ENCODE data around the gene SHF. TPM values are rescaled to one million over a fixed set of nuclear protein-coding genes. Genes with fewer than 3 reads are reported as not detected.

SHF gene
- total and polyA plus RNA-seq, 2 donors (not counting 1 experiment from before 2014, with no cell fraction given) = 0.85 to 3.3 TPM

- no peaks in the 10 kb centered on the region for H3K4me1 ChIP-seq (ENCODE audit: control insufficient read depth, extremely low read depth, insufficient read depth, low read length)
- H4K20me1 ChIP-seq (ENCODE audit: control insufficient read depth, extremely low read depth, insufficient read depth, low read length) = no peaks in the 10 kb centered on the region
- no peak overlapping the region for H3K4me3 ChIP-seq (replicated peaks in 1 of 4; ENCODE audit: control extremely low read depth in 1 of 4, insufficient read depth in 1 of 4, low read depth in 3 of 4, low read length in 4 of 4)
- H3K27me3 ChIP-seq (ENCODE audit: control insufficient read depth, insufficient read depth, low read length) = peaks cover 16% of the 10 kb centered on the region
- H3K79me2 ChIP-seq (ENCODE audit: control insufficient read depth, insufficient read depth, low read length) = no peaks in the 10 kb centered on the region
- H3K4me2 ChIP-seq (ENCODE audit: extremely low read depth, insufficient read depth, low read length) = no peak overlapping the region
- DNase-seq (ENCODE audit: low read depth in 2 of 2) = no peak
- H3K9me3 ChIP-seq (ENCODE audit: control insufficient read depth, insufficient read depth, low read depth, low read length) = no peaks in the 10 kb centered on the region
- H3K27ac ChIP-seq (ENCODE audit: insufficient read depth, low read length) = no peak overlapping the region
- TF ChIP-seq EZH2 (IDR thresholded peaks at IDR 0.05; ENCODE audit: low read length, missing control alignments) = no peak
- TF ChIP-seq CTCF (conservative IDR thresholded peaks at IDR 0.05 in 1 of 2, IDR thresholded peaks at IDR 0.05 in 1 of 2; ENCODE audit: low read depth in 1 of 2, low read length in 2 of 2) = no peak
- no peak overlapping the region for H3K9ac ChIP-seq (ENCODE audit: insufficient read depth, low read length)
- no peaks in the 10 kb centered on the region for H3K36me3 ChIP-seq (ENCODE audit: control insufficient read depth, insufficient read depth, low read length)
- H2AFZ ChIP-seq (ENCODE audit: low read length) = no peak overlapping the region
Observed at GRCh38 chr15:45185069-45185779, 2.5 kb downstream of the SHF start.

GRCh38 chr15:45184562-45185041, 3.2 kb downstream of the SHF start:
- H3K4me2 ChIP-seq (ENCODE audit: extremely low read depth, insufficient read depth, low read length) = no peak overlapping the region
- TF ChIP-seq EZH2 (IDR thresholded peaks at IDR 0.05; ENCODE audit: low read length, missing control alignments) = no peak
- TF ChIP-seq CTCF (conservative IDR thresholded peaks at IDR 0.05 in 1 of 2, IDR thresholded peaks at IDR 0.05 in 1 of 2; ENCODE audit: low read depth in 1 of 2, low read length in 2 of 2) = no peak
- H3K36me3 ChIP-seq (ENCODE audit: control insufficient read depth, insufficient read depth, low read length) = no peaks in the 10 kb centered on the region
- no peak overlapping the region for H3K9ac ChIP-seq (ENCODE audit: insufficient read depth, low read length)
- H4K20me1 ChIP-seq (ENCODE audit: control insufficient read depth, extremely low read depth, insufficient read depth, low read length) = no peaks in the 10 kb centered on the region
- no peaks in the 10 kb centered on the region for H3K9me3 ChIP-seq (ENCODE audit: control insufficient read depth, insufficient read depth, low read depth, low read length)
- no peaks in the 10 kb centered on the region for H3K79me2 ChIP-seq (ENCODE audit: control insufficient read depth, insufficient read depth, low read length)
- H3K4me1 ChIP-seq (ENCODE audit: control insufficient read depth, extremely low read depth, insufficient read depth, low read length) = no peaks in the 10 kb centered on the region
- H3K4me3 ChIP-seq (replicated peaks in 1 of 4; ENCODE audit: control extremely low read depth in 1 of 4, insufficient read depth in 1 of 4, low read depth in 3 of 4, low read length in 4 of 4) = no peak overlapping the region
- DNase-seq (ENCODE audit: low read depth in 2 of 2) = no peak
- peaks cover 16% of the 10 kb centered on the region for H3K27me3 ChIP-seq (ENCODE audit: control insufficient read depth, insufficient read depth, low read length)
- H2AFZ ChIP-seq (ENCODE audit: low read length) = no peak overlapping the region
- H3K27ac ChIP-seq (ENCODE audit: insufficient read depth, low read length) = no peak overlapping the region

- Histone ChIP-seq H3K27ac (ENCODE audit: insufficient read depth, low read length) (no peak overlapping the region), H3K4me2 (ENCODE audit: extremely low read depth, insufficient read depth, low read length) (no peak overlapping the region), H3K79me2 (ENCODE audit: control insufficient read depth, insufficient read depth, low read length) (no peaks in the 10 kb centered on the region), H3K9ac (ENCODE audit: insufficient read depth, low read length) (no peak overlapping the region), H4K20me1 (ENCODE audit: control insufficient read depth, extremely low read depth, insufficient read depth, low read length) (no peaks in the 10 kb centered on the region), H3K27me3 (ENCODE audit: control insufficient read depth, insufficient read depth, low read length) (peaks cover 17% of the 10 kb centered on the region), H3K4me3 (replicated peaks in 1 of 4; ENCODE audit: control extremely low read depth in 1 of 4, insufficient read depth in 1 of 4, low read depth in 3 of 4, low read length in 4 of 4) (no peak overlapping the region), H2AFZ (ENCODE audit: low read length) (no peak overlapping the region), H3K9me3 (ENCODE audit: control insufficient read depth, insufficient read depth, low read depth, low read length) (no peaks in the 10 kb centered on the region), H3K36me3 (ENCODE audit: control insufficient read depth, insufficient read depth, low read length) (no peaks in the 10 kb centered on the region), H3K4me1 (ENCODE audit: control insufficient read depth, extremely low read depth, insufficient read depth, low read length) (no peaks in the 10 kb centered on the region)
- TF ChIP-seq EZH2 (IDR thresholded peaks at IDR 0.05; ENCODE audit: low read length, missing control alignments) = no peak
- TF ChIP-seq CTCF (conservative IDR thresholded peaks at IDR 0.05 in 1 of 2, IDR thresholded peaks at IDR 0.05 in 1 of 2; ENCODE audit: low read depth in 1 of 2, low read length in 2 of 2) = no peak
- no peak for DNase-seq (ENCODE audit: low read depth in 2 of 2)
Observed at GRCh38 chr15:45183511-45183910, 4.3 kb downstream of the SHF start.
